Natural killer cell treated with Interleukin-12 subunit alpha and Interleukin-12 subunit beta and Interleukin-15 and Interleukin-18, amount 100 ng/mL, for 72 hours (primary cell): Measurements from ENCODE around the gene CEP89. TPM values are rescaled to one million over a fixed set of nuclear protein-coding genes. Genes with fewer than 3 reads are reported as not detected.

Experiments used
- ATAC-seq, 2 donors: fragments of 150-1000 bp; cut with Tn5 transposase in 1 of 2; sonication (Bioruptor Pico), chemical (Tn5 transposase) in 1 of 2; 2 replicates each; pipeline ENCODE4 v1.10.0; 2021
- DNase-seq: peaks from one replicate; pipeline ENCODE4 v3.0.0; 2022; ENCODE audit warnings: low spot score
- H3K27ac Mint-ChIP-seq, 2 donors: 1 replicate in 1 of 2; 2 replicates in 1 of 2; pipeline ENCODE4 v1.8.0; 2022; ENCODE audit warnings: mixed read lengths in 2 of 2, mild to moderate bottlenecking in 1 of 2, moderate library complexity in 1 of 2
- H3K27me3 Mint-ChIP-seq, 2 donors: 1 replicate in 1 of 2; 2 replicates in 1 of 2; pipeline ENCODE4 v1.8.0; 2022; ENCODE audit warnings: mixed read lengths in 2 of 2
- H3K36me3 Mint-ChIP-seq: one replicate; pipeline ENCODE4 v1.8.0; 2022; ENCODE audit warnings: mixed read lengths
- H3K4me1 Mint-ChIP-seq, 2 donors: 1 replicate in 1 of 2; 2 replicates in 1 of 2; pipeline ENCODE4 v1.8.0; 2022; ENCODE audit warnings: low read depth in 2 of 2, mixed read lengths in 2 of 2, mild to moderate bottlenecking in 1 of 2
- H3K4me3 Mint-ChIP-seq: one replicate; pipeline ENCODE4 v1.8.0; 2022; ENCODE audit warnings: mixed read lengths
- H3K9me3 Mint-ChIP-seq: 2 replicates; pipeline ENCODE4 v1.8.0; 2022; ENCODE audit warnings: mixed read lengths
- total RNA-seq, 2 donors: library from RNA; stranded (reverse); gene quantifications; one replicate each; pipeline ENCODE4 v1.2.3, GENCODE V29; 2022

CEP89 gene
- total RNA-seq, 2 donors from 2014 or later: 17.3 to 18.5 TPM

DNA sequence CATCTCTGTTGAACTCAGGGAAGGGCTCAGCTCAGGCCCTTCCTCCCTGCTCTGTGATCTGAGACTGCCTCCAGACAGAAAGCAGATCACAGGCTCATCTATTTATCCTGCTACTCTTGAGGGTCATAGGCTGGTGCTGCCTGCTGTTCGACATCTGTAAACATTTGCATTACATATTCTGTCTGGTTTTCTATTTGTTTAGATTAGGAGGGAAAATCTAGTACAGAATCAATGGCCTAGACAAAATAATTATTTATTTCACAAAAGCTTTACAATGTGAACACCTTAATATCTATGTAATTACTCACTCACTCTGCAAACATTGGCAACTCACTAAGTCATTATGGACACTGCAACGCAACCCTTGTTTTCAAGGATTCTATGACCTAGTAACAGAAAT, 43.0 kb downstream of the CEP89 start:
- Mint-ChIP-seq H3K4me3 (no peak overlapping the region), H3K27me3 (no peaks in the 10 kb centered on the region), H3K4me1 (peaks cover 0 to 3% of the 10 kb centered on the region in 2 donors), H3K9me3 (no peaks in the 10 kb centered on the region), H3K27ac (no peak overlapping the region), H3K36me3 (peaks cover 18% of the 10 kb centered on the region)
- DNase-seq: no peak
- no peak for ATAC-seq

DNA sequence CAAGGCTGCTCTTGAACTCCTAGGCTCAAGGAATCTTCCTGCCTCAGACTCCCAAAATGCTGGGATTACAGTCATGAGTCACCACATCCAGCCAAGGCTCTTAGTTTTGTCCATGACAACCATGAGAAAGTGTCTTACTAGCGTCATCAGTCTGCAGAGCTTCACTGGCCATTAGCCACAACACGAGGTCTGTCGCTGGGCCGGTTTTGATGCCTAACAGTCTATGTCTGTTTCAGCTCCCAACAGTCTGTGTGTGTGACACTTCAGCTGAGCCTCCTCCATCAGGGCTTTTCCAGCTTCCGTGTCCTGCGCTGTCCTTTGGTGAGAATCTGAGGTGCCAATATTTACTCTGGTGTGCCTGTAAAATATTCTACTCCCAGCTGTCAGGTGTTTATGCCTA, 47.6 kb downstream of the CEP89 start:
- H3K27ac Mint-ChIP-seq: no peak overlapping the region
- no peaks in the 10 kb centered on the region for H3K9me3 Mint-ChIP-seq
- H3K4me1 Mint-ChIP-seq: no peaks in the 10 kb centered on the region
- ATAC-seq (no peak), DNase-seq (no peak)
- no peaks in the 10 kb centered on the region for H3K27me3 Mint-ChIP-seq
- peaks cover 18% of the 10 kb centered on the region for H3K36me3 Mint-ChIP-seq
- H3K4me3 Mint-ChIP-seq: no peak overlapping the region

DNA sequence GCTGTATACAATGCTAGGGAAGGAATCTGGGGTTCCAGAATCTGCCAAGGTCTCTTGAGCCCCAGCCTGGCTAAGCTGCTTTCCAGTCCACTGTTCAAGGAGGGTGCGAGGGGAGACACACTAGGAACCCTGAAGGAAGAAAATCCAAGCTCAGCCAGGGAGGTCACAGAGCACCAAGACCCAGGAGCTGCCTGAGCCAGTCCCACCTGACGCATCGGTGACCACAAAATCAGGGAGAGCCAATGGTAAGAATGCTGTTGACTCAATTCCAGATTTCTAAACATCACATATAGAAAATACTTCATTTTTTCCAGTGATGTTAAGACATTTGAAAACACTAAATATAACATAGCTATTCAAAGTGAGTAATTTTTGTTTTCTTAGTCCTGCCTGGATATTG, 50.1 kb downstream of the CEP89 start:
- H3K4me1 Mint-ChIP-seq: no peaks in the 10 kb centered on the region
- peaks cover 5% of the 10 kb centered on the region for H3K36me3 Mint-ChIP-seq
- ATAC-seq: no peak

DNA sequence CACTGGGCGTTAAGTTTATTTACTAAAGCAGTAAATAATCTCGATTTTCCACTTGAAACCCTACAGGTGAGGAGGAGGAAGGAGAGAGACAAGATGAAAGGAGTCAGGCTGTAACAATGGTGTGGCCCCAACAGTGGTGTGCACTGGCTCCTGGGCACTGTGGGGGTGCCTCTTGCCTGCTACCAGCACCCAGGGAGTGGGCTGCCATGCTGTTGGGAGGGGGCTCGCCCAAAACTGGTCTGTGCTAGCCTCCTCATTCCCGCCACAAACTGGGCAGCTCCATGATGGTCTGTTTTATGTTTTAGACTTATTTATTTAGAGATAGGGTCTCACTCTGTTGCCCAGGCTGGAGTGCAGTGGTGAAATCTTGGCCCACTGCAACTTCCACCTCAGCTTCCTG, 52.4 kb downstream of the CEP89 start:
- ATAC-seq (no peak), DNase-seq (no peak)
- Mint-ChIP-seq H3K9me3 (no peaks in the 10 kb centered on the region), H3K27ac (no peak overlapping the region), H3K36me3 (peaks cover 5% of the 10 kb centered on the region), H3K4me3 (no peak overlapping the region), H3K4me1 (no peaks in the 10 kb centered on the region), H3K27me3 (no peaks in the 10 kb centered on the region)

More for the DNA sequence above, 50.1 kb downstream of the CEP89 start:
- H3K27me3 Mint-ChIP-seq: no peaks in the 10 kb centered on the region
- H3K9me3 Mint-ChIP-seq: no peaks in the 10 kb centered on the region
- DNase-seq: no peak
- no peak overlapping the region for H3K4me3 Mint-ChIP-seq
- no peak overlapping the region for H3K27ac Mint-ChIP-seq

DNA sequence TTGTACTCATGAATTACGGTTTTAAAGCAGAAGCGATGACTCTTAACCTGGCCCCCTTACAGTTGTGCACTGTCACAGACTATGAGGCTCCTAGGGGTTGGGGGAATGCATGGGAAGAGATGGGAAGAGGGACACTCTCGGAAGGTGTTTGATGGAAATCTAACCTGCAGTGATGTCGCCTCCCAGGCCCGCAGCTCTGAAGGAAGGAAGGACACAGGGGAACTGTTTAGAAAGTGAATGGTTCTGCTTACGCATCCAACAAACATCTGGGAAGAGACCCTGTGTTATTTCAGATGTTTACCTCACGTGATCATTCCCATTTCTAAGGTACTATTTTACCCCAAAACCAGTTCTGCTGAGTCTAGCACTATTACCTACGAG, 54.2 kb downstream of the CEP89 start:
- H3K27ac Mint-ChIP-seq: no peak overlapping the region
- no peak overlapping the region for H3K4me3 Mint-ChIP-seq
- H3K9me3 Mint-ChIP-seq: no peaks in the 10 kb centered on the region
- no peaks in the 10 kb centered on the region for H3K4me1 Mint-ChIP-seq
- no peaks in the 10 kb centered on the region for H3K27me3 Mint-ChIP-seq
- peaks cover 5% of the 10 kb centered on the region for H3K36me3 Mint-ChIP-seq
- DNase-seq (no peak), ATAC-seq (no peak)

DNA sequence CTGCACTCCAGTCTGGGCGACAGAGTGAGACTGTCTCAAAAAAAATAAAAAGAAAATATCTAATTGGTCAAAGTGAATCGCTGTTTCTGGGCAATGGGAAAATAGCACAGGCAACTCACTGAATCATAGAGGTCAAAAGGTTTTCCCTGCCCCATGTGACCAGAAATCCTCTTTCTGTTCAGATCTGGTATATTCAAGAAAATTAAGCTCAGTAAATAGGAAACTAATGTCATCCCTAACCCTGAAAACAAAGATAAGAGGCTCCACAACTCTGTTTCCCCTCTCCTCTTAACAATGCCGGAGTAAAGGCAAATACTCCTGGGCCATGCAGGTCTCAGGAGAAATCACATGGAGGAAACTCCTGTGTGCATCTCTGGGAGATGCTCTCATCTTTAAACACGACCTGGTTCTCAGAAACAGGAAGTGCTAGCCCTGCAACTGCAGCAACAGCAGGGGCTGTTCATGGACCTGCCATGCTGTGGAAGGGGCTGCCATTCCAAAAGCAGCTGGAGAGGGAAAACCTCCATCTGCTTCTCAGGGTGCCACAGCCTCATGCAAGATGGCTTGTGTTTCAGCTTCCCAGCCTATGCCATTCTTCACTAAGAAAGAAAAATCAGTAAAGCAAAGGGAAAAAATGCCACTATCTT, 54.7 kb downstream of the CEP89 start:
- Mint-ChIP-seq H3K9me3 (no peaks in the 10 kb centered on the region), H3K27me3 (no peaks in the 10 kb centered on the region), H3K4me1 (no peaks in the 10 kb centered on the region), H3K27ac (no peak overlapping the region), H3K36me3 (peaks cover 5% of the 10 kb centered on the region), H3K4me3 (no peak overlapping the region)
- ATAC-seq (no peak), DNase-seq (no peak)

DNA sequence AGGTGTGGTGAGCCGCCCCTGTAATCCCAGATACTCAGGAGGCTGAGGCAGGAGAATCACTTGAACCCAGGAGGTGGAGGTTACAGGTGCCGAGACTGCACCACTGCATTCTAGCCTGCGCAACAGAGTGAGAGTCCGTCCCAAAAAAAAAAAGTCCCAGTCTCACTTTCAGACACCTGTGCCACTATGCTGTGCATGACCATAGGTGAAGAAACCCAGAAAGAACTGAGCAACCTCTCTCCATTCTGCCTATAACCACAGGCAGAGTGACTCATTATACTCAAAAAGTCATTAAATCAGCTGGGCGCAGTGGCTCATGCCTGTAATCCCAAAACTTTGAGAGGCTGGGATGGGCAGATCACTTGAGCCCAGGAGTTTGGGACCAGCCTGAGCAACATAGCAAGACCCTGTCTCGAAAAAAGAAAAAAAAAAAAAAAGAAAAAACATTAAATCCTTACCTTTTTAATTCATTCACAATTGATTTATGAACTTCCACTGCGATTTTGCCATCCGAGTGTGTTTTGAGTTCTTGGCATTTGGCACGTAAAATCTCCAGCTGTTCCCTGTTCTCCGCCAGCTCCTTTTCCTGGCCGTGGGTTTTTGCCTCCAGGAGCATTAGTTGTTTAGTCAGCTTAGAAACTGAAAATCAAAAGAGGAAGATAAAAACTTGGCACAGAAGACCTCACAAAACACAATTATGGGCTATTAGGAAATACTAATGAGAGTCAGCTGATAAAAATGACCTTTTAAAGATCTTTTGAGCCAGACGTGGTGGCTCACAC, 56.7 kb downstream of the CEP89 start:
- Mint-ChIP-seq H3K9me3 (no peaks in the 10 kb centered on the region), H3K4me1 (no peaks in the 10 kb centered on the region), H3K27ac (no peak overlapping the region), H3K4me3 (no peak overlapping the region), H3K27me3 (no peaks in the 10 kb centered on the region), H3K36me3 (no peaks in the 10 kb centered on the region)
- no peak for DNase-seq
- no peak for ATAC-seq

DNA sequence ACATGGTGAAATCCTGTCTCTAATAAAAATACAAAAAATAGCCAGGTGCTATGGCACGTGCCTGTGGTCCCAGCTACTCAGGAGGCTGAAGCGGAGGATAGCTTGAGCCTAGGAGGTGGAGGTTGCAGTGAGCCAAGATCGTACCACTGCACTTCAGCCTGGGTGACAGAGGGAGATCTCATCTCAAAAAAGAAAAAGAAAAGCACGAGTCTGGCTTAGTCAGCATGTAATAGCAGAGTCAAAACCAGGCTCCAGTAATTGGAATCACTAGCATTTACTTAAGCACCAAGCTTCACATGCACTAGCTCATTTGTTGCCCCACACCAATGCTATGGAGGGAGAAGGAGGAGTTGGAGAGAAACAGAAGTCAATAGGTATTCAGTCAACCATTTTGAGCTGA, 60.3 kb downstream of the CEP89 start:
- Mint-ChIP-seq H3K27me3 (no peaks in the 10 kb centered on the region), H3K27ac (no peak overlapping the region), H3K4me3 (no peak overlapping the region), H3K9me3 (no peaks in the 10 kb centered on the region), H3K36me3 (peaks cover 7% of the 10 kb centered on the region), H3K4me1 (no peaks in the 10 kb centered on the region)
- ATAC-seq (no peak), DNase-seq (no peak)

DNA sequence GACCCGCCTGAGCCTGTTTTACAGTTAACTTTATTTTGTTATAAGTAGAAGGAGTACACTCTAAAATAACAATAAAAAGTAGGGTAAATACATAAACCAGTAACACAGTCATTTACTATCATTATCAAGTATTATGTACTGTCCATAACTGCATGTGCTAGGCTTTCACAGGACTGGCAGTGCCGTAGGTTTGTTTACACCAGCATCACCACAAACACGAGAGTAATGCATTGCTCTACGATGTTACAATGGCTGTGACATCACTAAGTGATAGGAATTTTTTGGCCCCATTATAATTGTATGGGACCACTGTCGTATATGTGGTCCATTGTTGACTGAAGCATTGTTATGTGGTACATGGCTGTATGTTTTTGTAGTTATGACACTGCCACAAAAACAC, 60.9 kb downstream of the CEP89 start:
- no peak for ATAC-seq
- Mint-ChIP-seq H3K4me1 (no peaks in the 10 kb centered on the region), H3K27ac (no peak overlapping the region), H3K9me3 (no peaks in the 10 kb centered on the region), H3K27me3 (no peaks in the 10 kb centered on the region), H3K36me3 (peaks cover 9% of the 10 kb centered on the region), H3K4me3 (no peak overlapping the region)
- DNase-seq: no peak

DNA sequence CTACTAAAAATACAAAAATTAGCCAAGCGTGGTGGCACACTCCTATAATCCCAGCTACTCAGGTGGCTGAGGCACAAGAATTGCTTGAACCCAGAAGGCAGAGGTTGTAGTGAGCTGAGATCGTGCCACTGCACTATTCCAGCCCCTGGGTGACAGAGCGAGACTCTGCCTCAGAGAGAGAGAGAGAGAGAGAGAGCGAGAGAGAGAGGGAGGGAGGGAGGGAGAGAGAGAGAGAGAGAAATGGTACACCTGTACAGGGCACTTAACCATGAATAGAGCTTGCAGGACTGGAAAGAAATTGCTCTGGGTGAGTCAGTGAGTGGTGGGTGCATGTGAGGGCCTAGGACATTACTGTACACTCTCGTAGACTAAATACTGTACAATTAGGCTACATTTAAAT, 61.7 kb downstream of the CEP89 start:
- H3K4me3 Mint-ChIP-seq: no peak overlapping the region
- DNase-seq (no peak), ATAC-seq (no peak)
- H3K27me3 Mint-ChIP-seq: no peaks in the 10 kb centered on the region
- no peaks in the 10 kb centered on the region for H3K4me1 Mint-ChIP-seq
- H3K36me3 Mint-ChIP-seq: peaks cover 11% of the 10 kb centered on the region
- no peak overlapping the region for H3K27ac Mint-ChIP-seq
- no peaks in the 10 kb centered on the region for H3K9me3 Mint-ChIP-seq

DNA sequence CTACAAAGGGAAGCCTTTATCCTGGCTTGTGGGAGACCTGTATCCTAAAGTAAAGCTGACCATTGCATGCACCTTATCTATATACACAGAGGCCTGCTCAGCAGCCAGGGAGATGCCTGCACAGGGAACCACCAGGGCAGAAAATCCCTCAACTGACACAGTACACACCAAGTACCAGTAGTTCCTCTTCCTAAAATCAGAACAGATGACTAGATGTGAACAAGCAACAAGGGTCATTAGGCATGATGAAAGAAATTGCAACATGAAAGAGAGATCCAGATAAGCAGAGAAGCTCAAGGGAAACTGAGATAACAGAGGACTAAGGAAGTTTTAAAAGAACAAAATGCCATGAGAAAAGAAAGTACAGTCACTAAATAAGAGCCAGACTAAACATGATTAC, 62.5 kb downstream of the CEP89 start:
- H3K27me3 Mint-ChIP-seq: no peaks in the 10 kb centered on the region
- no peaks in the 10 kb centered on the region for H3K4me1 Mint-ChIP-seq
- H3K4me3 Mint-ChIP-seq: no peak overlapping the region
- H3K9me3 Mint-ChIP-seq: no peaks in the 10 kb centered on the region
- ATAC-seq (no peak), DNase-seq (no peak)
- no peak overlapping the region for H3K27ac Mint-ChIP-seq
- H3K36me3 Mint-ChIP-seq: peaks cover 11% of the 10 kb centered on the region

DNA sequence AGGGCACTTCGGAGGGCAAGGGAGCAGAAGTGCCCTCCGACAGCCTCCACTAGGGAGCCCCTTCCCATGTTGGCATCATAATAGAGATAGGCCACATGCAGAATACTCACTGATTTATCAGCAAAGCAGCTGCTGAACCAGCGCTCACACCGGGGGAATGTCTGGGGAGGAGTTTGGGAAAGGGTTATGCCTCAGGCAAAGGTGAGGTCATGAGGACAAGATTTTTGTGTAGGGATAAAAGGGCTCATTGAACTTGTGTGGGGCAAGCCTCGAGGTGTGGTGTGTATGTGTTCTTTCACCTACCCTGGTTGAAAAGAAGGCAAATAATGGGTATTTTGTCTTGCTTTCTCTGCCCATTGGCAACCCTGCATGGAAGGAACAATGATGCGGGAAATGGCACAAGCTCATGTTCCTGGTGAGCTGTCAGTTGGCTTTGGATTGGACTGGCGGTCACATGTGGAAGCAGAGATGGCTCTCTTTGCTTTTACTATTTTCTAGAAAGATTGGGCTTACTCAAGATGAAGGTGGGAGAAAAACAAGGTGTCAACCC, 63.0 kb downstream of the CEP89 start:
- no peak for DNase-seq
- Mint-ChIP-seq H3K27ac (no peak overlapping the region), H3K27me3 (no peaks in the 10 kb centered on the region), H3K4me1 (no peaks in the 10 kb centered on the region), H3K9me3 (no peaks in the 10 kb centered on the region), H3K4me3 (no peak overlapping the region), H3K36me3 (peaks cover 11% of the 10 kb centered on the region)
- no peak for ATAC-seq

DNA sequence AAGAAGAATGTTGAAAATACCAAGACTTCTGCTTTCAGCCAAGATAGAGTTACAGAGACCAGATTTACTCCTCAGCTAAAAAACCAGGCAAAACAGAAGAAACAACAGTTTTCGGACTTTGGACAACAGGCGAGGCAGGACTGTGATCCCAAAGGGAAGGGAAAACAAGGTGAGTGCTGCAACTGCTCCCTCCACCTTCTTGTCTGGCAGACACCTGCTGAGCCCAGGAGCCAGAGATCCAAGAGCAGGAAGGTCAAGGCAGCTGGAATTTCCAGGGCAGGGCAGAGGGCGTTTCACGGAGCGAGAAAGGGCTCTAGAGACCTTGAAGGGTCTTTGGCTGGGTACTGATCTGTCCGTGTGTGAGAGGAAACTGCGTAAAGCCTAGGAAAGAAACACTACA, 69.3 kb downstream of the CEP89 start:
- Mint-ChIP-seq H3K36me3 (peaks cover 4% of the 10 kb centered on the region), H3K27me3 (no peaks in the 10 kb centered on the region), H3K4me3 (no peak overlapping the region), H3K9me3 (no peaks in the 10 kb centered on the region), H3K27ac (no peak overlapping the region), H3K4me1 (no peaks in the 10 kb centered on the region)
- ATAC-seq: no peak
- no peak for DNase-seq

DNA sequence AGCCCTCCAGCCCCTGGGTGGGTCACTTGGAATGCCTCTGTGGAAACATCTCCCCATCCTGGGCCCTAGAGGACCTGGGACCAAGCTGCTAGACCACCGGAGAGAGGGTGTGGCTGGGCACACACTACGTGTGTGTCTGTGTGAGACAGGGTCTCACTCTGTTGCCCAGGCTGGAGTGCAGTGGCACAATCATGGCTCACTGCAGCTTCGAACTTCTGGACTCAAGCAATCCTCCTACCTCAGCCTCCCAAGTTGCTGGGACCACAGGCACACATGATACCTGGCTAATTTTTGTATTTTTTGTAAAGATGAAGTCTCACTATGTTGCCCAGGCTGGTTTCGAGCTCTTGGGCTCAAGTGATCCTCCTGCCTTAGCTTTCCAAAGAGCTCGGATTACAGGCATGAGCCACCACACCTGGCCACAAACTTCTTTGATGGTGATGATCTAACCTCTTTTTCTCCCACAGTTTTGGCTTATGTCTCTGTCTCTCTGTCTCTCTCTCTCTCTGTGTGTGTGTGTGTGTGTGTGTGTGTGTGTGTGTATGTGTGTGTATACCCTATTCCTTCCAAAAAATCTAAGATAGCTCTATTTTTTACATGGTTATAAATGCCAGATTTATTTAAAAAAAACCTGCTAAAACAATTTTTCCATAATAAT, 70.1 kb downstream of the CEP89 start:
- Mint-ChIP-seq H3K9me3 (no peaks in the 10 kb centered on the region), H3K36me3 (peaks cover 4% of the 10 kb centered on the region), H3K4me1 (no peaks in the 10 kb centered on the region), H3K27me3 (no peaks in the 10 kb centered on the region), H3K4me3 (no peak overlapping the region), H3K27ac (no peak overlapping the region)
- no peak for DNase-seq
- no peak for ATAC-seq
